NCI-H446 treated with DMSO at 0.1 percent for 48 hours (cell line): ENCODE results near the gene TMEM266.
A peak's percentile ranks its signal among the peaks of the same experiment; 100 is the strongest.

Experiments used
- DNase-seq: peaks from one replicate; lab custom pipeline; 2025; lab: John Stamatoyannopoulos, UW

TMEM266 gene

DNA sequence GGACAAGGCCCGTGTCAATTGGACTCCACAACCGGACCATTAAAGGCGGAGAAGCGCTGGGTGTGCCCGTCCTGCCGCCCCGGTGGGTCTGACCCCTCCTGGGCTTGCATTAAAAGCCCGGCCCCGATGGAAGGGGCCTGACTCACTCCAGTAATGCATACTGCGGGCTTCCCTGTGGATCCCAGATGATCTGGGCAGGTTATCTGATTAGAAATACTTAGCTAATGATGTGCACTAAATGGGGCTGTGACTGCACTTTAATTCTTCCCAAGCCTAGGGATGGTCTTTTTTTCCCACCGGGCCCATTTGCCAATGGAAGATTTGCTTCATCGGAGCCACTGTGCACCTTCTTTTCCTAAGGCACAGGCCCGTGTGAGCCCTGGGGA, 124.9 kb downstream of the TMEM266 start:
- DNase-seq = no peak

DNA sequence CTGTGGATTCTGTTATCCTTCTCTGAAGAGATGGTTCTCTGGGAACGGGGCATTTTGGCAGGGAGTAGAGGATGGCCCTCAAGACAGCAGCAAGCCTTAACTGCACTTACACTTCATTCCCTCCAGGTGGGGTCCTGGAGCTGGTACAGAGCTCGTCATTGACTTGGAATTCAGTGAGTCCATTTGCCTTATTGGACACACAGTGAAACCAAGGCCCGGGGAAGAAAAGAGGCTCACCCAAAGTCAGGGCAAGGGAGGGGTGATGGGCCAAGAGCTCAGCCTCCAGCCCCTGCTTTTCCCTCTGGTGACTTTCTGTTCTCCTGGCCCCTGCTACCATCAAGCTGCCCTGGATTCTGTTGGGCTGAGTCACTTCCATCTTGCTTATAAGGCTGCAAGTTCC, 125.9 kb downstream of the TMEM266 start:
- DNase-seq = peak; percentile 13

DNA sequence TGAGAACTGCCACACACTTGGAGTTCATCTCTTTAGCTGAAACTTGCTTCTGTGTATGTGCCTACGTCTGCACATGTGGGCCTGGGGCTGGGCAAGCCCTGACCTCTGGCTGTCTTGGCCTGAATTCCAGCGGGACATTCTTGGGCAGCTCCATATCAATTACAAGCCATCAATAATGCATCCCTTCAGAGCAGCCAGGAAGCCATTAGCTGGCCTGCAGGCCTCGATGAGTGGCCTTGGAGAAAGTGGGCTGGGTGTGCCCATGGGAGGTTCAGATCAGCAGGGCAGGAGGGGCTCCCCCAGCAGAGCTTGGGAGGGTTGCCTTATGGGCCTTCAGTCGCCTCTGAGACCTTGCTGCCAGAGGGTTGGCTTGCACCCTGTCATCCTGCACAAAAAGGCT, 127.4 kb downstream of the TMEM266 start:
- no peak for DNase-seq

DNA sequence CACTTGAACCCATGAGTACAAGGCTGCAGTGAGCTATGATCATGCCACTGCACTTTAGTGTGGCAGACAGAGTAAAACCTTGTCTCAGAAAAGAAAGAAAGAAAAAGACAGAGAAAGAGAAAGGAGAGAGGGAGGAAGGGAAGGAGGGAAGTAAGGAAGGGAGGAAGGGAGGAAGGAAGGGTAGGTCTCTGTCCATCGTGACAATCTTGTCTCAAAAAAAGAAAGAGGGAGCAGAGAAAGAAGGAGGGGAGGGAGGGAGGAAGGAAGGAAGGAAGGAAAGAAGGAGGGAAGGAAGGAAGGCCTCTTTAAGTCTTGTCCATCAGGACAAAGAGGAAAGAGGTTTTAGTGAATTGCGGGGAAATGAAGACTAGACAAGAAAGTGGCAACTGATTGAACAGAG, 129.3 kb downstream of the TMEM266 start:
- no peak for DNase-seq

DNA sequence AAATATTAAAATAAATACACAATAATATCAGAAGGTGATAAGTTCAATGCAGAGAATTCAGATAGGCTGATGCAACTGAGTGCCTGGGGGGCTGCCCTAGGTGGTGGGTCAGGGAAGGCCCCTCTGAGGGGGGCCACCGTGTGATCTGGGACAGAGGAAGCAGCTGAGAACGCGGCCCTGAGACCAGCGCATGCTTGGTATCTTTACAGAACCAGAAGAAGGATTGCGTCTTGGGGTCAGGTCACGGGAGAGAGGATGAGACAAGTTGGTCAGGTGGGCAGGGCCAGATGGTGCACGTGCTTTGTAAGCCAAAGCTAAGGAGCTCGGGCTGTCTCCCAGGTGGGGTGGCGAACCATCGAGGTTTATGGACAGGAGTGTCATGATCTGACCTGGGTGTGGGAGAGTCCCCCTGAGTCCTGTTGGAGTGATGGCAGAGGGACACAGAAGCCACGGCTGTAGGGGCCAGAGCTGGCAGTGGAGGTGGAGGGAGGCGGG, 130.3 kb downstream of the TMEM266 start:
- no peak for DNase-seq

DNA sequence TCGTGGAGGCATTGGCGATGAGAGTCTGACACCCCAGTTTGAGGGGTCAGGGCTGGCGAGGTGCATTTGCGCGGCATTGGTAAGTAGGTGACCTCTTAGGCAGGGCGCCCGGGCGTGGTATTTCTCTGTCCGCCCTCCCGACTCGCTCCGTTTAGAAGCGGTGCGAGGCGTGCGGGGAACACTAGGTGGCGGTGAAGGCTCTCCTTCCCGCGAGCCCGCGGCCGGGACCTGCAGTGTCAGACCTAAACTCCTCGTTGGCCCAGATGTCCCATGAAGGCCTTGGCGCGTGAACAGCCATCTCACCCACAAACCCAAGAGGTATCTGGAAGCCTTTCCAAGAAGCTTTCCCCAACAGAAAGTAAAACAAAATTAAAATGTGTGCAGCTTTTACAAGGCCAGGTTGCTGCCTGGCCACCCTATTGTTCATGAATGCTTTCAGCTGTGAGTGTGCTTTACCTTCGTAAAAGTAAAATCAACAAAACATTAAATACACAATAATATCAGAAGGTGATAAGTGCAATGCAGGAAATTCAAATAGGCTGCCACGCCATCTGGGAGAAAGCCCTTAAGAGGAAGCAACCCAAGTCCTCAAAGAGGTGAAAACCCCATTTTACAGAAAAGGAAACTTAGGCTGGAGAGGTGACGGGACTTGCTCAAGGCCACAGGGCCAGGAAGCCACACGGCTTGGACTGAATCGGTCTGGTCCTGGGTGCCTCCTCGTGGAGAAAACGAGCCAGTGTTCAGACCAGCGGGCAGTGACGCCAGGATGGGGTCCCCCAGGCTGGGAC, 131.2 kb downstream of the TMEM266 start:
- DNase-seq = peak; percentile 31

DNA sequence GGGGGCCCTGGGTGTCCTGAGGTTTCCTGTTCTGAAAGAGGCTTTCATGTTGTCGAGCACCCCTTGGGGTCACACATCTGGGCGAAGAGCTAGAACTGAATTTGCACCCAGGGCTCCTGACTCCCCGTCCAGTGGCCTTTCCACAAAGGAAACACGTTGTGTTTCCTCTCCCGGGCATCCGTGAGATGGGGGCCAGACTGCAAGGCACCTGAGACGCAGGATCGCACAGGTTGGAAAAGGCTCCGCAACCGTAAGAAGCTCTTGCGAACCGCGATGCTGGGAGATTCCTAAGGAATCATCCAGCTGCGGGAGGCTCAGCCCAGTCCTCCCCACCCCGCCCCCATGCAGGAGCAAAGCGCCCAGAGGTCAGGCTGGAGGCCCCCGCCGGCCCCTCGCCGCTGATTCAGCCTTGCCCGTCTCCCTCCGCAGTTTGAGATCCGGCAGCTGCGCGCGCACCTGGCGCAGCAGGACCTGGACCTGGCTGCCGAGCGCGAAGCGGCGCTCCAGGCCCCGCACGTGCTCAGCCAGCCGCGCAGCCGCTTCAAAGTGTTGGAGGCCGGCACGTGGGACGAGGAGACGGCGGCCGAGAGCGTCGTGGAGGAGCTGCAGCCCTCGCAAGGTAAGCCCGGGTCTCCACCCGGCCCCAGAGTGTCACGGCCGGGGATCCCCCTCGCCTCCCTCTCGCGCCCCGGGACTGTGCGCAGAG, 131.9 kb downstream of the TMEM266 start:
- no peak for DNase-seq

DNA sequence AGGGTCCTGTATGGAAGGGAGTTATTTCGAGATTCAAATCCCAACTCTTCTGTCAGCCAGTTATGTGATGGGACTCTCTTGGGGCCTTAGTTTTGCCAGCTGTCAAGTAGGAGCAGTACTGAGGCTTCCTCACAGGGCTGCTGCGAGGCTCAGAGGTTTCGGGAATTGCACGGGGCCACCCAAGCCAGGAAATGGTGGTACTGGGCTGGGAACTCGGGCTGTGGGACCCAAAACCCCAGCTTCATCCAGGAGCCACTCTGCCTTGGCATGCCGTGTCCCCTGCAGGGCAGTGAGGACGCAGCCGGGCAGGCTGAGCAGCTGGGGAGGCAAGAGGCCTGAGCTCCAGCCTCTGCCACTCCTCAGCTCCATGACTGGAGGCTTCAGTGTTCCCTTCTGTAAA, 132.9 kb downstream of the TMEM266 start:
- no peak for DNase-seq

DNA sequence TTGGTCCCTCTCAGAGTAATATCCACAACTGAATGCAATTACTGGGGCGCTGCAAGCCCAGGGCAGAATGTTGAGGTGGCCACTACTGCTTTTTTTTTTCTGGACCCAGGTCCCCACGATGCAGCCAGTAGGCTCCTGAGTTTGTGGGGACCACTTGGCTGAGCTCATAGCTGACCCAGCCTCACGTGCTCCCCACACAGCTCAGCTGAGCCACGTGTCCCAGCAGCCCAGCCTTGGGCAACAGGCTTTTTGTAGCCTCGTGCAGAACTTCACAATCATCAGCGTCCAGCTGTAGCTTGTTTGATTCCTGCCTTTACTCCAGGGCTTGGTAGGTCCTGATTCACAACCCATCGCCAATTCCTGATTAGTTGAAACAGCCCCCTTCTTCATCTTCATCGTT, 134.1 kb downstream of the TMEM266 start:
- no peak for DNase-seq

DNA sequence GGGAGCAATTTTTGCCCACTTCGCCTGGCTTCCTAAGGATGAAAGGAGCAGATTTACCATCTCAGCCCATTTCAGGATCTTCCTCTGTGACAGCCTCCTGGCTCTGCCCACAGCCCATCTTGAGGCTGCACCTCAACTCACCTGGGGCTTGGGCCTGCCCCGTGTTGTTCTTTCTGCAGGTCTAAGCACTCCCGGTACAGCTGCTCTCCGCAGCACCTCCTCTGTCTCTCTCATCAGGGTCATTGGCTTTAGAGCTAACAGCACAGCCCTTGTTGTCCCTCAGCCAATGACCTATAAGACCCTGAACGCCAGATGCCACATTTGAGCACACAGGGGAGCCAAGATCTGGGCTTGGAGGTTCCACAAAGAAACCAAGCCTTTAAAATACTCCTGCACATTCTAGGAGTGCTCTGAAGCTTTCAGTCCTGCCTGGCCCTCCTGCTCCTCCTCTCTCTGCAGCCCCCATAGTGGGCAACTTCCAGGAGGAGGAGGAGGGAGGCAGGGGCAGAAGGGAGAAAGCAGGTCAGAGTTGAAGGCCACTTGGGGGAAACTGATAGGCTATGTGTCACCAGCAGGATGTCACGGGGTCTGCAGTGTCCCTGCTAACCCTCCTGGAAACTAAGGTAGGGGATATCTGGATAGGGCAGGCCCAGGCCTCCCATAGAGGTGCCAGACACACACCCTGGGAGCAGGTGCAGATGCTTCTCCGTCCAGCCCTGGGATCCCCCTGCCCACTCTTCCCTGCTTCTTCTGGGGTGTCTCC, 135.9 kb downstream of the TMEM266 start:
- DNase-seq = no peak

DNA sequence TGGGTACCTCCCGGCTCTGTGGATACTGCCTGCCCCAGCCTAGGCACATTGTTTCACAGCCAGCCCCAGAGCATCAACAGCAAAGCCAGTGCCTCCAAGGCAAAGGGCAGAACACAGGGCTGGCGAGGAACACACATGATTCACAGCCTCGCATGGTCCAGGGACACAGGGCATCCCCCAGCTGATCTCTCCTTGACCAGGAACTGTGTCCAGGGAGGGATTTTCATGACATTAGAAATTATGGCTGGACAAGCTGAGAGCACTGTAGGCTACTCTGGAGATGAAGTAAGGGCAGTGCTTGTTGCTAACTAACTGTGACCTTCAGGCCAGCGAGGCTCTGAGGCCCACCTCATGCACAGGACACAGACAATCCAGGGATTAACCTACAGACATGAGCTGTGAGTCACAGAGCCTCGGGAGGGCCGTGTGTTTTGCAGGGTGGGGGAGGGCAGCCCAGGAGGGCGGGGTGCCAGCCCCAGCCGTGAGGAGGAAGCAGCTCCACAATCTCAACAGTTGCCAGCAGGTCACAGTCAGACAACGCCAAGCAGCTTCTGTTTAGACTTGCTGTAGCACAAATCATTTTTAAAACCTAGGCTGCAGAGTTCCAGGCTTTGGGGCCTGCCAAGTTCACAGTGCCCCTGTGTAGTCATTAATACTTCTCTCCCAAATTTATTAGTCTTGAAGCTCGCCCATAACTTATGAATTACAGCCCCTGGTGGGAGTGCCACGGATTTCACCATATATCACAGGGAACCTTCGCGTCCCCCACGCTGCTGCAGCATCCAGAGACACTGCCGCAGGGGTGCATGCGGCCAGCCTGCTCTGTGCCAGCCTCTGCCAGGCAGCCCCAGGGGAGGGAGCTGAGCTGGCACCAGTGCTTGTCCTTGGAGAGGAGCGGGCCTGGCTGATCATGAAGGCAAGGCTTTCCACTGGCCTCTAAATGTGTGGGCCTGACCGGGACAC, 136.8 kb downstream of the TMEM266 start:
- peak; percentile 89 for DNase-seq

DNA sequence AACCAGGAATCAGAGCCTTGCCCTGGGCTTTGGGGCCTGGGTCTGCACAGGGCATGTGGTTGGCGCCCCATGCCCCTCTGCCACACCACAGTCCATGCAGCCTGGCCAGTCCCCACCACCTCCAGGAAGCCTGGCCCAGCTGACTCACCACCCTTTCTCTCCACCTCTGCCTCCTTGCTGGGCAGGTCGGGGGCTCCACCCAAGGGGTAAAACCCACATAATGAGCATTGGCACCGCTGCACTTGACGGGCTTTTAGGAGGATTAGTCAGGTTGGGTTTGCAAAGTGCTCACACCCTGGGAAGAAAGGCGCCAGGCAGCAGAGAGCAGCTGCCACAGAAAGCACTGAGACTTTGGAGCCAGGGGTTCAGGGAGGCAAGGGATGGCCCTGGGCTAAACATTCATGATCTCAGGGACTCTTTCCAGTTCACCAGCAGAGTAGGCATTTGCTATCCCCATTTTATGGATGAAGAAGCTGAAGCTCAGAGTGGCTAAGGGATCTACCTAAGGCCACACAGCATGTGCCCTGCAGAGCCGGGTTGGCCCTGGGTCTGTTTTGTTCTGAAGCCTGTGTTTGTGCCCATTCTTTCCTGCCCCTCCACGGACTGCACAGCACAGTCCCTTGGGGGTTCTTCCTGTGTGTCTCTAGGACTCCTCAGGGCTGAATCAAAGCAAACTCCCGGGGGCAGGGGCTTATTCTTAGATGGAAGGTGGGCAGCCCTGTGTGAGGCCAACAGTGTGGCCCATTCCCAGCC, 138.1 kb downstream of the TMEM266 start:
- no peak for DNase-seq

DNA sequence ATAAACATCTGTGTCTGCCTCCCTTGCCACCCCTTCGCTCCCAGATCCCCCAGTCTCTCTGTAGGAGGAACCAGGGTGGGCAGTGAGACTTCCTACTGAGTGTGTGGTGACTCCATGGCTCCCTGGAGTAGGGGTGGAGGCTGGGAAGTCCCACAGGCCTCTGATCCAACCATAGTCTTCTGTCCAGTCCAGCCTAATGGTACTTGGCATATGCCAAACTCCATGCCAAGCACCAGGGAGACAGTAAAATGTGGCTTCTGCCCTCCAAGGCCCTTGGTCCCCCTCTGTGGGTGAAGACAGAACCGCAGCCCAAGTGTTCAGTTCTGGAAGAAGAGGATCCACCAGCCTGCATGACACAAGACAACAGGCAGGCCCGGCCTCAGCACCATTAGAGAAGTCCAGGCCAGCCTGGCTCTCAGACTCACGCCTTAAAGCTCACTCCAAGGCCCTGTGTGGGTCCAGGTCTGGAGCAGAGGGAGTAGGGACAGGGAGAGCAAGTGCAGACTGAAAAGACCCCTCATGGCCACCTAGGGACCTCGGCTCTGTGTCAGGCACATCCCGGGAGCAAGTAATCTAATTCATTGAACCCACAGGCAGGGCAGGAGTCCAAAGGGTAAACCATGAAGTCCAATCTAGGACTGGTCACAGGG, 138.8 kb downstream of the TMEM266 start:
- no peak for DNase-seq

DNA sequence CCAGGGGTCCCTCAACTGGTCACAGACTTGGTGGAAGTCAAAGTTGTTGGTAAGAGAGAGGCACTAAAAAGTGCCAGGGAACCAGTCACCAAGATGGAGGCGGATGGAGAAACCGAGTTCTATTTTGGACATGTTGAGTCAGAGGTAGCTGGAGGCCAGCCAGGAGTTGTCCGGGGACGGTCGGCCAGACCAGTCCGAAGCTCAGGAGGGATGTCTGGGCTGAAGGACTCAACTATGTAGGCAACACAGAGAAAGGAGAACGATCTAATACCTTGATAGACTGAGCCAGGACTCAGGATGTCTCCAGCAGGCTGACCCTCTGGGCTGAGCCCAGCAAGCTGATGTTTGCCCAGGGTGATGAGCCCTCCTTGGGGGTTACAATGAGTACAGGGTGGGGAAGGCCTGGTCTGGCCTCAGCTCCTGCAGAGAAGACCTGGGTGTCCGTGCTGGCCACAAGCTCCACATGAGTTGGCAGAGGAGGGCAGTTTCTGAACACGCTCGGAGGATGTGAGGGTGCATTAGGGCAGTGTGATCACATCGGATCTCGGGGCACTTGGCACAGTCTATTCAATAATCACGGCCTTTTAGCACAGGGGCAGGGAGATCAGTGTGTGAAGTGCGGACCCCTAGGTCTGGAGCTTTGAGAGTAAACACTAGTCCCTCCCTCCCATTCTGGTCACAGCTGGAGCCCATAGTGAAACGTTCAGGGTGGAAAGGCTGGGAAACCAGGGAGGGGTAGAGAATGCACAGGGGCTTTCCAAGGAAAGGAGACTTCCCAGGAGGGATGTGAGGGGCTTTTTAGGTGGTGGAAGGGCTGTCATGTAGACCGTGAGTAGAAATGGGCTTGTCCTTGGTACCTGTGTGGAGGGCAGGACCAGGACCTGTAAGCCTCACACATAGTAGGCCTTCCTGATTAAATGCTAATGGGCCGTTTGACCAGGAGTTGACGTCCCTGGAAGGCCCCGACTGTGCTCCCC, 139.6 kb downstream of the TMEM266 start:
- DNase-seq = no peak

DNA sequence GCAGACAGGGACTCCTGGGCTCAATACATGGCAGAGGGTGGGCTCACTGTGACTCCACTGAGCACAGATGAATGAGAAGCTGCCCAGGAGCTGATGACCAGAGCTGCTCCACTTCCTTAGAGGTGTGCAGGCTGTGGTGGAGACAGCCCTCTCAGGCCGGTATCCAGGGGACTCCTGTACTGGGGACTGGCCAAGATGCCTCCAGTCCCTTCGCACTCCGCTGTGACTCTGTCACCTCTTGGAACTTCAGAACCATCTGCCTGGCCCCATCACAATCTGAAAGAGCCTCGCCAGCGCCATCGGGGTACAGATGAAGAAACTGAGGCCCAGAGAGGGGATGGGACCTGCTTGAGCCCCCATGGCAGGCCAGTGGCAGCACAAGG, 140.3 kb downstream of the TMEM266 start:
- no peak for DNase-seq

DNA sequence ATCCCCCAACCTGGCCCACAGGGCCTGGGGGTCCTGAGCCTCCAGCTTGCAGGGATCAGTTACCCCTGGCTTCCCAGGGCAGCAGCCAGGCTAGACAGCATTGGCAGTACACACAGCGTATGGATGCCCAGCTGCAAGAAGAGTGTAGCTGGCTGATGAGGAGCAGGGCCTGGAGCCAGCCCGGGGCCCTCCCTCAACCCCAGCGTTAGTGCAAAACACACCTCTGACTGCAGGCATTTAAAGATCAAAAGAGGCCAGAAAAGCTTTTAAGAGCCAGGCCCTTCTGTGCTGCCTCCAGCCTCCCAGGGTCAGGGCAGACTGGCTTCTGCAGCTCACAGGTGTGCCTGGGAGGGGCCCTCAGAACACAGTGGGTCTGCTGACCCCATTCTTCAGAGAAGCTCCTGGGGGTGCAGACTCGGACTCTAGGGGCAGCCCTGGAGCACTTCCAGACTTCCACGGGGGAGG, 140.9 kb downstream of the TMEM266 start:
- peak; percentile 1 for DNase-seq

DNA sequence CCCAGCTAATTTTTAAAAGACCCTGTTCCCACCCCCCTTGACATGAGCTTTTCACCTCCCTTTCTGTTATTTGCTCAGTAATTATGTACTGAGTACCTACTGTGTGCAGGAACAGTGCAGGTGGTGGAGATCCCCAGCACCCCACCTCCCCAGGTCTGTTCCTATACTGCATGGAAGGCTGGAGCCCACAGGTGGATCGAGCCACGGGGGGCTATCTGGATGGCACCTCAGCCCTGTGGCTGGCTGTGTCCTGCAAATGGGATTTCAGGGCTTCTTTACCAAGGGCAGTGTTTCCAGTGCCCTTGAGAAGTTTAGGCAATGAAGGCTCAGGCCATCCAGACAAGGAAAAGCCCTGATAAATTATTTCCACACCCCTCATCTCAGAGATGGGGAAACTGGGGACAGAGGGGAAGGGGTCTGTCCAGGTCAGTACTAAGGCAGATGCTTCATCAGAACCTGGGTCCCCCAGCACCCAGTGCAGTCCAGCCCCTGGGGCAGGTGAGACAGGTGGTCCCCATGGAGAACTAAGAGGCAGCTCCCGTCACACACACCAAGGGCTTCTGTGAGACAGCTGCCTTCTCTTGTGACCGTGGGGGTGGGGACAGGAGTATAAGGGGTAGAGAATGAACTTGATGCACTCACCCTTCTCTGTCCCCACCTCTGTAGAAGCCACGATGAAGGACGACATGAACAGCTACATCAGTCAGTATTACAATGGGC, 141.9 kb downstream of the TMEM266 start:
- no peak for DNase-seq

DNA sequence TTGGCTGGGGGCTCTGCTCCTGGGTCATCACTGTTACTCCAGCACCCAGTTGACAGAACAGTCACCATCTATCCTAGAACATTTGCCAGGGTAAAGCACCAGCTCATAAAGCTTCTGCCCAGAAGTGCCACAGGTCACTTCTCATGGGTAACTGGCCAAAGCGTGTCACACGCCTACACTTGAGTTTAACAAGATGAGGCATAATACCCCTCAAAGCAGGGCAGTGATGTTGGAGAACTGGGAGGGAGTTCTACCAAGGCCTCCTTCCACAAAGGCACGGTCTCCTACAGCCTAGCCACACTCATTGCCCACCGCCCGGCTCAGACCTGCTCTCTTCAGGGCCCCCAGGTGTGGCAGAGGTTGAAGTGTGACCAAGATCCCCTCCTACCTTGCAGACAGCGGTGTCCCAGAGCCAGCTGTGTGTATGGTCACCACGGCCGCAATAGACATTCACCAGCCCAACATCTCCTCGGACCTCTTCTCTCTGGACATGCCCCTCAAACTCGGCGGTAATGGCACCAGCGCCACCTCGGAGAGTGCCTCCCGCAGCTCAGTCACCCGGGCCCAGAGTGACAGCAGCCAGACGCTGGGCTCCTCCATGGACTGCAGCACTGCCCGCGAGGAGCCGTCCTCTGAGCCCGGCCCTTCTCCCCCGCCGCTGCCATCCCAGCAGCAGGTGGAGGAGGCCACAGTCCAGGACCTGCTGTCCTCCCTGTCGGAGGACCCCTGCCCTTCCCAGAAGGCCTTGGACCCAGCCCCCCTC, 143.7 kb downstream of the TMEM266 start:
- DNase-seq = no peak
